Activated CD4-positive, alpha-beta T cell treated with anti-CD3 and anti-CD28 coated beads, Interleukin-2, amount 50 U/mL, for 48 hours (primary cell): ENCODE measurements around the gene PAX5.
A peak's percentile ranks its signal among the peaks of the same experiment; 100 is the strongest.
"Not testable (repeated sequence)": the region's sequence is repeated elsewhere in the genome, so short reads cannot be mapped to it uniquely, and the experiment has no call there.

Source experiments
- DNase-seq, 2 experiments: peaks; one replicate each; pipeline ENCODE4 v3.0.0-alpha.2; 2020

PAX5 gene

DNA sequence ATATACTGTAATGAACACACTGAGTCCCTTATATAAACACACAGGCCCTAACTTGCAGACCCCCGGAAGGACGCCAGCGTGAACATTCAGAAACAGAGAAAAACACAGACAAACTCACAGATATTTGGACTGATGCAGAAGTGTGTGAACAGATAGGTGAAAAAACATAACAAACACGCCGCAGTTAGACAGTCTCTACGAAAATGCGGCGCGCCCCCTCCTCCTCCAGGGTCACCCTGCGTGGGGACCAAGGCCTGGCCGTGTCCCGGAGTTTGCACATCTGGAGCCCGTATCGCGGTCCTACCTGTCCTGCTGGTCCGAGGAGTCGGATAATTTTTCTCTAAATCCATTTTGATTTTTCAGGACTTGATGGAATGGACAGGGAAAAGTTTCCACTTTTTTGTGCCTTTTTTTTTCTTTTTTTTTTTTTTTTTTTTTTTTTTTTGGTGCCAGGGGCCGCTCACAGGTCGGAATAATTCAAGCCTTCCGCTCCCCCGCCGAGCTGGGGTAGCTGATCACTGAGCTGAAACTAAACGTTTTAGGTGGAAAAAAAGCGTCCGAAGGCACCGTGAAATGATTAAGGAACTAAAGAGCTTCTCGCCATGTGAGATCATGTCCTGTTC, at the start of gene PAX5:
TSS of gene PAX5 (minus strand) at position 587 of the 623 bp plus-strand sequence. CDS start at position 350, 237 bp downstream.
- DNase-seq = no peak

DNA sequence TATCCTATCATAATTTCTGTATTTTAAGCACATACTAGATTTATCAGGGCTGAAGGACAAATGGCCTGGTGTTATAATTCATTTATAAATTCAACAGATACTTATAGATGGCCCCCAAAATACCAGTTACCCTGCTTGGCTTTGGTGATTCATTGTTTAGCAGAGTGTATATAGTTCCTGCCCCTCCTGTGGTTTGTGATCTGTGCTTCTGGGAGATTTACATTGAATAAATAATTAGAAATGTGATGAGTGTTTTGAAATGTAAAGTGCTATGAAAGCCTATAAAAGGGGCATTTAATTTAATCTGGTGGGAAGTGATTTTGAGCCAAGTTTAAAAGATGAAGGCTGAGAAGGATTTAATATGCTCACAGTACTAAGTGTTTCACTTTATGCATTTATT, 49.6 kb upstream of the PAX5 start:
- DNase-seq = no peak

DNA sequence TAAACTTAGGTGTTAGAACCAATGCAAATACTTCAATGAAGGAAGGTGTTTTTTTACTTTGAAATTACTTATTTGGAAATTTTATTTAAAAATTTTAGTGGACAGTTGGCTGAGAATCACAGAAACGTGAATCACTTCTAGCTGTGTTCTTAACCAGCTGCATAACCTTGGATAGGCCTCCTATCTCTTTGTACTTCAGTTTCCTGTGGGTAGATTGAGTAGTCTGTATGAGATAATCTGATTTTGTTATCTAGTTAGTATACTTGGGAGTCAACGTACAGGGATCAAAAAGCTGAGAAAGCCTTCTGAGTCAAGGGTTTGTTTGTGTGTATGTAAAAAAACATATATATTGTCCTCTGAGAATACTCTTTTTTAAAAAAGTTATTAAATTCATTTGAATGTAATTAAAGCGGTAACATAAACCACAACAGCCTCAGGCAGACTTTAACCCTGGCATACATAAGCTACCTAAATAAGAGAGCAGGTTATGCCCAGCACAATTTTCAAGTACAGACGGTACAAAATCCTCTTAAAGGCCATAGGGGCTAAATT, 48.2 kb upstream of the PAX5 start:
- no peak for DNase-seq

DNA sequence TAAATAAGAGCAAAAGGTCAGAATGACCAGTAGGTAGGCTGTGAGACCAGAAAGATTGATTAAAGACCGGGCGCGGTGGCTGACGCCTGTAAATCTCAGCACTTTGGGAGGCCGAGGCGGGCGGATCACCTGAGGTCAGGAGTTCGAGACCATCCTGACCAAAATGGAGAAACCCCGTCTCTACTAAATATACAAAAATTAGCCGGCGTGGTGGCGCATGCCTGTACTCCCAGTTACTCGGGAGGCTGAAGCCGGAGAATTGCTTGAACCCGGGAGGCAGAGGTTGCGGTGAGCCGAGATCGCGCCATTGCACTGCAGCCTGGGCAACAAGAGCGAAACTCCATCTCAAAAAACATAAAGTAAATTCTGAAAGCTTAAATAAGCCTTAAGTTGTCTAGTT, 47.4 kb upstream of the PAX5 start:
- not testable (repeated sequence) for DNase-seq

DNA sequence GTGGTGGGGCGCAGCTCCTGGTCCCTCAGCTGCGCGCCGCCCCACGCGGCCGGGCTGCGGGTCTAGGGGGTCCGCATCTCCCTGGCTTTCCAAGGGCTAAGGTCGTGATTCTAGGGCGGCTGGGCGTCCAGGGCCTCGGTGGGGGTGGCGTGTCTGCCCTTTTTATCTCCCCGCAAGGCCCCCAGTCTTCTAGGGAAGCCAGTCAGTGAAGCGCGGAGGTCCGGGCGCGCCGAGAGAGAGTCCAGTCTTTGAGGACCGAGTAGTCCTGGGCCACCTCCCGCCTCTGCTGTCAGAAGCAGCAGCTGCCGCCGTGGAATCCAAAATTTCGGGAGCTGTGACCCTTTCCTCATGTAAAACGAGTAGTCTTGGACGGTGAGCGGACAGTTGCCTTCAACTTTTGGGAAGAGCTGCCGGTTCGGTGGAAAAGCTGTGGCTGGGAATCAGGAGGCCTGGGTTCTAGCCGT, 46.1 kb upstream of the PAX5 start:
- peak in 1 of 2 experiments; percentile 30 for DNase-seq

DNA sequence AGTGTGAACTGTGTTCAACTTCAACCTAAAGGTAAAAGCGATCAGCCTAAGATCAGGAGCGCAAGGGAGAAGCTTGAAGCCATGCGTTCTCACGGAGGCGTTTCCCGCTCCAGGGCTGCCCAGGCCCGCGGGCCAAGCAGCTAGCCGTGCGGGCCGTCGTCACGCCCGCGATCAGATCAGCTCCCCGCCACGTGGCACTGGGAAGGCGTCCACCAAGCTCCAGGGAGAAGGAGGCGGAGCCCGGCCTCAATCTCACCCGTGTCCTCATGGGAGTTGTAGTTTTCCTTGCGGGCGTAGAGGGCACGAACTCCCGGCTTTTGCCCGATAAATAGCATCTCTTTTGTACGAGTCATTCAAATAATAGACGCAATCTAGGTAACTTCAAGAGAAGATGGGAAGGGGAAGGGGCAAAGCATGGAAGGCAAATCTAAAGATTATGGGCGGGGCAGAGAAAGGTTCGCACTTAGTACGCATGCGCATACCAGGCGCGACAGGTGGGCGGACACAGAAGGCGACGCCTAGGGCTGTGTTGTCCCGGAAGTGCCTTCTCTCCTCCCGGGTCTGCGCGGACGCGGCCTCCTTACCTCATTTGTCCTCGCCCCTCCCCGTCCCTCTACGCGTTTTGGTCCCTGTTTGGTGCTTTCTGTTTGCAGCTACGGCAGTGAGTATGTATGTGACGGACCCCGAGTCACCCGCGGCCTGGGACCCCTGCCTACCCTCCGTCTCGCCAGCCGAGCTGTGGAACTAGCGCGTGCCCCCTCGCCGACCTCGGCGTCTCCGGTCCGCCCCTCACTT, 45.5 kb upstream of the PAX5 start:
- peak; percentile 93 to 94 for DNase-seq

DNA sequence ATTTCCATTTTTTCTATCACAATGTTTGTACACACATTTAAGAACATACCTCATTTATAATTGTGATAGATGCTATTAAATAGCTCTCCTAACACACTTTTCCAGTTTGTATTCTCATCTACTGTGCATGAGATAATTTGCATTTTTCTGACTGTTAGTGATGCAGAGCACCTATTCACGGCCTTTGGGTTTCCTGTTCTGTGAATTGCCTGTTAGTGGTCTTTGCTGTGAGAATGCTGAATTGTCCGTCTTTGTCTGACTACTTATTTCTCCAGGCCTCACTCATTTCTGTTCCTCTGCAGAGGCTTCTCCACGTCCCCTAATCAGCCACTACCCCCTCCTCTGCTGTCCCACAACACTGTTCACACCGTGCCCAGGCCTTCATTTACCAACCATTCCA, 40.7 kb upstream of the PAX5 start:
- not testable (repeated sequence) for DNase-seq

DNA sequence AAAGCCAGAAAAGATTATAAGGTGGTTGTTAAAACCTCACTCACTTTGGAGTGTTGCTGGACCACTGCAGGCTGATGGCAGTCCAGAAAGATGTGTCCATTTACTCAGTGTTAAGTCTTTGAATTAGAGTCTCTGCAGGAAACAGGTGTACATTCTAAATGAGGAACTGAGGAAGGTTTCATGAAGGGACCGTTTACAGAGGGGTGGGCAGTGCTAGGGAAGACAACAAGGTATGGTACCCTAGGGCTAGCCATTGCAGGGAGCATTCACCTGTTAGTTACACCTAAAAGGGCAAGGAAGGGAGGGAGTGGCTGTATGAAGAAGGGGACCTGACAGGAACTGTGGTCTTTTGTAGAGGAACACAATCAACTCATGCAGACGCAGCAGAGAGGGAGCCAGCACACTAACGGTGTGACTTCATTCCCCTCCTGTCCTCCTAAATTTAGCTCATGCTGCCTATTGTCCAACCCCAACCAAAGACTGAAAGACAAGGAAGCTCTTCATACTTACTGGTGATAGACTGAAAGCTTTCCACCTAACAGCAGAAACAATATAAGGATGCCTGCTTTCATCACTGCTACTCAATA, 32.2 kb upstream of the PAX5 start:
- no peak for DNase-seq

DNA sequence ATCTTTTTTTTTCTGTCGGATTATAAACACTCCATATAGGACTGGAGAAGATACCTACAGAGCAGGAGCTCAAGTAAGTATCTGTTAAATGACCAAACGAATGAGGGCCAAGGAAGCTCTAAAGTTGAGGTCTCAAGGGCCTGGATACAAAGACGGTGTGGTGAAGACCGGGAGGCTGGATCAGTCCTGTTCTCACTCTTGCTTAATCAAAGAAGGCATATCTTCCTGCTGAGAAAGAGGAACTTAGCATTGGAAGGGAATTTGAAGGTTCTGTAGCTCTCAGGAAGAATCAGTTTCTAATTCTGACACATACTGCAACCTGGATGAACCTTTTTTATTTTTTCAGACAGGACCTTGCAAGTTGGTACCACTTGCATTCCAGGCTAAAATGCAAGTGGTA, 28.3 kb upstream of the PAX5 start:
- DNase-seq = no peak

DNA sequence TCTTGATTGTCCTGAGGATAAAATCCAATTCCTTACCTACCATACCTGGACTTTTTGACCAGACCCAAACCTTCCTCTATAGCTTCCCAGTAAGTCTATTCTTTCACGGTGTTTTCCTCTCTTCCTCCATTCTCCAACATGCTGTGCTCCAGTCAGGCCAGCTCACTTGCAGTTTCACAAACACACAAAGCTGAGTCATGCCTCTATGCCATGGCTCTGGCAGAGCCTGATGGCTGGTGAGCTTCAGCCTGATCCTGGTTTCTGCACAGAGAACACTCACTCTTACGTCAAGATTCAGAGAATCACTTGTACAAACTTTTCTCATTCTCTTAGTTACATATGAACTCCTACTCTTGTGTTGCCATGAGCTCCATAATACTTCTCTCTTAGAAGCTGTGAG, 27.7 kb upstream of the PAX5 start:
- DNase-seq = no peak

DNA sequence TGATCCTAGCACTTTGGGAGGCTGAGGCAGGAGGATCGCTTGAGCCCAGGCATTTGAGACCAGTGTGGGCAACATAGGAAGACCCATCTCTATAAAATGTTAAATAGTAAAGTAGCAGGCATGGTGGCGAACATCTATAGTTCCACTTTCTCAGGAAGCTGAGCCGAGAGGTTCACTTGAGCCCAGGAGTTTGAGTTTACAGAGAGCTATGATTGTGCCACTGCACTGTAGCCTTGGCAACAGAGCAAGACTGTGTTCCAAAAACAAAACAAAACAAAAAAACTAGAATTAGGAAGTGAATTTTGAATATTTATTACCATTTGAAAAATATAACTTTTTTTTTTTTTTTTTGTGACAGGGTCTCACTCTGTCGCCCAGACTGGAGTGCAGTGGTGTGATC, 26.8 kb upstream of the PAX5 start:
- DNase-seq = no peak

DNA sequence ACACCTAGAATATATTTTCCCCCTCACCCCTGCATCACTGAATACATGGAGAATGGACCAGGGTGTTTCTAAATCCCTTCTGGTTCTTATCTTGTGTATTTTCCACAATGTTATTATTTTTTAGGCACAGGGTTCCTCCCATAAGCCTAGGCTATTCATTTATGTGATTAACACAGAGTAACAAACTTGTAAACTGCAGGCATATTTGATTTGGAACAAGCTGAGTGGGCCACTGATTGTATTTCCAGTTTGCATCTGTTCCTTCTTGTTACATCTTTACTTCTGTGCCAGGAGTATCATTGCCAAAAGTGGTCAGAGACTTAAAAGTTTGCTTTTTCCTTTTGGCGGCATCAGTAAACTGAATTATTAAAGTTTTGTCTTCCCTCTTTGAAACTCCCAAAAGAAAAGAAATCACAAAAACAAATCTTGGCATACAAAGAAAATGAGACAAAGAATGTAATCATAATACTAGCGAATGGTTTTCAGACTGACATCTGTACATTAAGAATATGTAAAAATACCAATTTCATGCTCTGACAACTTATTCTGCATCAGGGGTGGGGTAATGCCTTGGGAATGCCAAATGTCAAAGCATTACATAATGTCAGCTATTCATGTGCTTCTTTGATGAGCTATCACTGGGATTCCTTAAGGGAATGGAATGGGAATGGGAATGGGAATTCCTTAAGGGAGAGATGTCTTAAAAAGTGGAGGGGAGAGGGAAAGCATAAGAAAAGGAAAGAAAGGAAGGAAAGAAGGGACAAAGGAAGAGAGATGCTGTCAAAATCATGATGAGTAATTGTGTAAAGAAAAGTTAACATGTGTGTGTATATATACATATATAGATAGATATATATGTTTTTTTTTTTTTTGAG, 22.2 kb upstream of the PAX5 start:
- DNase-seq = no peak

DNA sequence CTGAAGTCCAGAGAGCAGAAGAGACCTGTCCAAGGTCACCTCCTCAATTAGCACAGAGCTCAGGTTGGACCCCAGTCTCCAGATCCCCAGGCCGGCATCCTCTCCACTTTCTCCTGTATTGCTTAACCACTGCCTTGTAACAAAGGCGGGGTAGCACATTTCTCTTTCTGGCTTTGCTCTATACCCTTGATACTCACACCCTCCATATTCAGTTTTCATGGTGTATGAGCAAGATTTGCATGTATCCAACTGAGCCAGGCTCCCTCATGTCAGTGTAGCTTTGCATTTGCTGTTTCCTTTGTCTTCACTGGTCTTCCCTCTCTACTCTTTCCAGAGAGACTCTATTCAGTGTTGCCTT, 20.3 kb upstream of the PAX5 start:
- not testable (repeated sequence) for DNase-seq

DNA sequence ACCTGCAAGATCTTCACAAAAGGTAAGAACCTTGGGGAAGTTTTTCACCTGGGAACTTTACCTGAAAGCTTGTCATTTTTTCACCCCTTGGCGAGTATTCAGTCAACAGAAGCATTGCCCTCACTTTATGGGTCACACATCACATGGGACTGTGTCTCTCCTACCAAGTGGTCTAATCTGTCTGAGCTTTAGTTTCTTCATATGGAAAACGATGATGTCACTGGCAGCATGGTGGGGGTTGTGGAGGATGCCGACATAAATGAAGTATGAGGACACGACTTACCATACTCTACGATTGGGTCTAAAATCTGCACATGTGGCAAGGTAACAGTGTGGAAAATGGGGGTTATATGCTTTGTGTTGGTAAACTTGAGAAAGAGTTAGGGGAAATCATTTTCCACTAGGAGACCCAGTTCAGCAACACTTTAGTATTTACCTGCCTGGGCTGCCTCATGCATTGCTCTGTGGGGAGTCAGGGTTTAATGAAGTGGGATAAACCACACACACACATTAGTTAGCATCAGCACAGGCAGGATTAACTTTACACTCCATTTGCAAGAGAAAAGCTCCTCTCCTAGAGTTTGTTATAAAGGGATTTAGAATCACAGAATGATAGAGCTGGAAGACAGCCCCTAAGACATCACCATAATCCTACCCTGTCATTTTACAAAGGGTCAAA, 19.8 kb upstream of the PAX5 start:
- no peak for DNase-seq

DNA sequence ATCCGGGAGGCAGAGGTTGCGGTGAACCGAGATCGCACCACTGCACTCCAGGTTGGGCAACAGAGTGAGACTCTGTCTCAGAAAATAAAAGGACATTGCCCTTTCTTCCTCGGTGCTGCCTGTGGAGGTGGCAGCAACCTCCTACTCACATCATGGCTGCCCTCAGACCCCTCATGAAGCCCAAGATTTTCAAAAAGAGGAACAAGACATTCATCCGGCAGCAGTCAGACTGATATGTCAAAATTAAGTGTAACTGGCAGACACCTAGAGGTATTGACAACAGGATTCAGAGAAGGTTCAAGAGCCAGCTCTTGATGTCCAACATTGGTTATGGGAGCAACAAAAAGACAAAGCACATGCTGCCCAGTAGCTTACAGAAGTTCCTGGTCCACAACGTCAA, 12.6 kb upstream of the PAX5 start:
- no peak for DNase-seq

DNA sequence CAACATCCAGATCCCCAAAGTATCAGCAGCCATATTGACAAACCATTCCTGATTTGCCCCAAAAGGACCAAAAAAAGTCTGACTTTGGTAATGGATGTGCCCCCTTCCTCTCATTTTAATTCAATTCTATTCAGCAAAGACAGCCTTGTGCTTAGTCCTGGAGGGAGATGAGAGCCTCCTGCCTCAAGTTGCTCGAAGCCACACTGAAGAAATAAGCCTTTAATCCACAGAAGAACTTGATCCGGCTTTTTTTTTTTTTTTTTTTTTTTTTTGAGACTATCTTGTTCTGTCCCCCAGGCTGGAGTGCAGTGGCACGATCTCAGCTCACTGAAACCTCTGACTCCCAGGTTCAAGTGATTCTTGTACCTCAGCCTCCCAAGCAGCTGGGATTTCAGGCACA, 8.4 kb upstream of the PAX5 start:
- DNase-seq = no peak

DNA sequence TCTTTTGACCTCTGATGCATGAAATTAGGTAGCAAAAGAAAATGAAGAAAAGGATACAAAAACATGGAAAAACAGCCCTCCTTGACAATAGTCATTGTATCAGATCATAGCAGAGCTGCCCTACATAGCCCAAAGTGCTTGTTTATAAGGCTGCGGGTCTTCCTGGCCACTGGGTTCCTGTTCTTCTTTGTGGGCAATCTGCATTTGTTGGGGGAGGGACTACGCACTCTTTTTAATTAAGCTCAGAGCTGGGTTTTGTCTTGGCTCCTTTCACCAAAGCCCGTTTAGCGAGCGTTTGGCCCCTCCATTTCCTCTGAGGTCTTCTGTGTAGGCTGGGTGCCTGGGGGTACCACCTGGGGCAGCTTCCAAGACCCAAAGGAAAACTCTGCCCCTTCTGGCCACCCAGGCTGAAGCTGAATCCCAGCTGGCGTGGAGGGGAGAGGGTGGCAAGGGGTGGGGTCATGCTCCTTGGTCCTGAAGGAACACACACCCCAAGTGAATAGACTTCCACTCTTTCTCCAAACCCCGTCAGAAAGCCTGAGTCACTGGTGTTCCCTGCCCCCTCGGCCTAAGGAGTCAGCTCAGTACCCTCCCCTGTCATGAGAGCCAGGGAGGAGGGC, 6.5 kb upstream of the PAX5 start:
- no peak for DNase-seq

DNA sequence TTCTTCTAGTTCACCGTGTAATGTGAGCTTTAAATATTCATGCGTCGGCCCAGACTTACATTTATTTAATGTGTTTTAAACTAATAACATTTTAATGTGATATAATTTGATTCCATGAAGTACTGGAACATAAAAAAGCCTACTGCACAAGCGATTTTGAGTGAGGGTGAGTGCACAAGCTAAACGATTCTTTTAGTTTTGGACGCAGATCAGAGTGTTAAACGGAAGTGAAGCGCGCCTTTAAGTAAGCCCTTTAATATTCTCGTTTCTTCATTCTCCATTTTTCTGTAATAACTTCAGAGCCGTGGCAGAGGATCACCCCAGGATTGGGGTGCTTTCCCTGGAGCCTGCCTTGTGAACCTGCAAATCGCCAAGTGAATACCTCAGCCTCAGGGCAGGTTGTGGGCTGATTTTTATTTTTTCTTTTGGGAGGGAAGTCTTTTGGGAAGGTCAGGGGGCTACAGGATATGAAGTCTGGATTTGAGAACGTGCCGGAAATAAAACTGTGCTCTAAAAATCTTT, 4.9 kb upstream of the PAX5 start:
- DNase-seq = no peak

DNA sequence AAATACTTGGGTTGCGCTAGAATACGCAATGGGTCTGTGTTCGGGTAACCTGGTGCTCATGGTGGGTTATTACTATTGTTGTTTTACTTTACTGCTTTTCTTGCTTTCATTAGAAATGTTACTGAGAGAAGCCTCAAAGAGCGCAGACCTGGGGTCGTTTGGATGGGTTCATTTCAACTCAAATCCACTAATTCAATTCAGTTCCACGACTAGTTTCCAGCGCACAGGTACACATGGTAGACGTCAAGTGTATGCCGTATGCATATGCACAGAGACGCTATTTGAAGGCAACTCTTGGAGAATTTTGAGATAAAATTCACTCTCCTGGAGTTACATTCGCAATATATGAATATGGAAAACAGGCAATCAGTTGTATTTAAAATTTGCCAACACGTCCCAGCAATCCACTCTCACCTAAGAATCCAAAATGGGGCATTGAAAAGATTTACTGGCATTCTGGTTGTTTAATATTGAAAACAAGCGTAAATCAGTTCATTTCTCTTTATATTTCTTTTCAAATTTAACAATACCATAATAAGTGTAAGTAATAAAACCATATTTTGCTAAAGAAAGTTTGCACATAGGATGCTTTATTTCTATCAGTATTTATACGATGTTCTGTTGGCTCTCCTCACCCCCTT, 4.4 kb upstream of the PAX5 start:
- DNase-seq = no peak

DNA sequence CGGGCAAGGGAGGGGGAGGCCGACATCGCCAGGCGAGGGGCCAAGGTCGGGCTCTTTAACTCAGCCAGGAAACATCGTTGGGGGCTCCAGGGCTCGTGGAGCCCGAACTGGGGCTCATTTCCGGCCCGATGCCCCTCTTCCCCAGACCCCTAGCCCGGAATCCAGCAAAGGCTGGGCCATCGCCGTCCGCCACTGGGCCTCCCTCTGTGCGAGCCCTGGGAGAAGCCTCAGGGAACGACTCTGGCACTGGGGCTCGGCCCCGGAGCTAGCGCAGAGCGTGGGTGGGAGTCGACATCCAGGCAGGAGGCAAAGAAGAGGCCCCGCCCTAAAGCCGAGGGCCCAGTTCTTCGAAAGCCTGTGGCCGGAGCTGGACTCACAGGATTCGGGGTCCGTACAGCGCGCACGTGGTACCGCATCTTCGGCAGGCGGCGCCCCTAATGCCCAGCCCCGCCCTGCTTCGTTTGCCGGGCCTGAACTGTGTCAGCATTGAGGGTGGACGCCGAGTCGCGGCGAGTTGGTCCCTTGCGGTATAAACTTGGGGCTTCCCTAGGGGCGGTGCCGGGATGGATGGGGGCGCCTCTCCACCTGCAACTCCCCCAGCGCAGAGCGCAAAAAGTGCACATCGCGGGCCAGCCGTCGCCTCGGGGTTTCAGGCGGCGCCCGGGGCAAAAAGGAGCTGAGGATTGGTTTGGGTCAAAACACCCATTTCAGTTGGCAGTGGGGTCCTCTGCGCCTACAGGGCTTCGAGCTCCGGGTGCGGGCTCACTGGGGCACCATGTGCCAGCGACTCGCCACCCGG, 3.6 kb upstream of the PAX5 start:
- DNase-seq = peak in 1 of 2 experiments; percentile 43
